Activated CD4-positive, alpha-beta T cell treated with anti-CD3 and anti-CD28 coated beads, Interleukin-2, Interleukin-6, amounts not matched to agents 100 ng/mL and 50 ng/mL, durations not matched to agents 16 hours and 8 hours (primary cell): ENCODE results near the gene PC.

Experiments used
- DNase-seq: peaks from one replicate; pipeline ENCODE4 v3.0.0-alpha.2; 2020

PC gene

GRCh38 chr11:66863428-66864125 is 94.6 kb downstream of the PC start:
- DNase-seq: no peak

DNA sequence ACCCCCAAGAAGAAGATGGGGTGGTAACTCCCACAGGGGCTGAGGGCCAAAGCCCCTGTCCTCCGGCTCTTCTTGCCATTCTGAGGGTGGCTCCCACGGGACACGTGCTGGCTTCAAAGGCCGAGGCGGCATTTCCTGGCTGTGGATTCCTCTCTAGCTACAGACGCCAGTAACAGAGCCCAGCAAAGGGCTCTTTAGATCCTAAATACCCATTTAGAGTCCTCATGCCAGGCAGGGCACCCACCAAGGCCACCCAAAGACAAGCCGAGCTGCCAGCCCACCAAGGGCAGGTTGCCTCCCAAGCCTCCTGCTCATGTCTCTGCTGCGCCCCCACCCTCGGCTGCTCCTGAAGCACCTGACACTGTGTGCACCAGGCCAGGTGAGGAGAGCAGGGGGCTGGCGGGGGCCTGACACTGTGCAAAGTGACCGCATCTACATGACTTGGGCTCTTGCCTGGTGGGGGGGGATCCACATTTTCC is 95.6 kb downstream of the PC start:
- DNase-seq: no peak

DNA sequence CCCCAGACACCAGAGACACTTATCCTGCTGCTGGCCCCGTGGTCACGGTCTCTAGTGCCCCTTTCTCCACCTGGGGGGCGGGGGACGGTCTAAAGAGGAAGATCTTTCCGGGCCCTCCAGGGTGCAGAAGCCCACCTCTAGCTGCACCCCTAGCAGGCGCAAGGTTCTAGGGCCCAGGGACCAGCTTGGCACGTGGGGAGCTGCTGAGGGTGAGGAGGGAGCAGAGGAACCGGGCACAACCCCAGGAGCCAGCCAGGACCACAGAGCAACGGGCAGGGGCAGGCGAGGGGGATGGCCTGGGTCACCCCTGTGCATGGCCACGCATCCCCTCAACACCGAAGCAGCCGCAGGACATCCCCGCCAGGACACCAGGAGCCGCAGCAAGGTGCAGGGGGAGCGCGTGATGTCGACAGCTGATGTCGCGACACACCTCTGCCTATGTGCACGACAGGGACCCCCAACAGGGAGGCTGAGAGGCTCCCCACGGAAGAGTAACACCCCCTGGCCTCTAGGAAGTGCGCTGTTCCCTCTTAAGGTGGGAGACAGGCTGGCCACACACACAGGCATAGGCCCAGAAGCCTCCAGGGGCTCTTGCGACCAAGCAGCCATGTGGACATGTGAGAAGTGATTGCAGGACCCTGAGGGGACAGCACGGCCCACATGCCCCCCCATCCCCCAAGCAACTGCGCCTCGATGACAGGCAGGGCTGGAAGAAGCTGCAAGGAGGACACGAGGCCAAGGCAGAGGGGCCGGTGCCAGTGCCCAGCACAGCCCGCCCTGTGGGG is 96.2 kb downstream of the PC start:
- no peak for DNase-seq

DNA sequence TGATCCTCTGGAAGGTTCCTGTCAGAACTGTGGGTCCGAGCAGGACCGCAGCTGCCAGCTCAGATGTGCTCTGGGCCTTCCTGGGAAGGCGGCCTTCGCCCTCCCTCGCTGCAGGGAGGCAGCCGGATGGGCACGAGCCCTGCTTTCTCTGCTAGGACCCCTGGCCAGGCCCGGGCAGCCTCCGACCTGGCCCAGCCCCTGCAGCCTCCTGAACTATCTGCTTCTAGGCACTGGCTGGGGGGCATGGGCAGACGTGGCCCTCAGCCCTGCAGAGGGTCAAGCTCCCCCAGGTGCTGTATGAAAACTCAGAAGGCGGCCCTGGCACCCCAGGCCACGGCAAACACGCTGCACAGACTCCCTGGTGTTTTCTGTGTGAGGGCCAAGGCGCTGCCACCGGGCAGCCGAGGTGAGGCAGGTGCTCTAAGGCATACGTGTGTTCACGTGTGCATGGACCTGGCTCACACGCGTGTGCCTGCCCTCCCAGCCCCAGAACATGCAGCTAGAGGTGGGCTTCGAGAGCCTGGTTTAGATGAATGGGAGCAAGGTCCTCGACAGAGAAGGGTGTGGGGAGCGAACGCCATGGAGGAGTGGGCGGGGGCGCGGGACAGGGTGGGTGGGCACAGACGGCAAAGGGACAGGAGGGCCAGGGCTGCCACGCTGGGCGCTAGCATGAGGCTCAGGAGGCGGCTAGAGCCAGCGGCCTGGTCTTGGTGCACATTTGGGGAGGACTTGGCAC is 97.0 kb downstream of the PC start:
- DNase-seq: no peak

DNA sequence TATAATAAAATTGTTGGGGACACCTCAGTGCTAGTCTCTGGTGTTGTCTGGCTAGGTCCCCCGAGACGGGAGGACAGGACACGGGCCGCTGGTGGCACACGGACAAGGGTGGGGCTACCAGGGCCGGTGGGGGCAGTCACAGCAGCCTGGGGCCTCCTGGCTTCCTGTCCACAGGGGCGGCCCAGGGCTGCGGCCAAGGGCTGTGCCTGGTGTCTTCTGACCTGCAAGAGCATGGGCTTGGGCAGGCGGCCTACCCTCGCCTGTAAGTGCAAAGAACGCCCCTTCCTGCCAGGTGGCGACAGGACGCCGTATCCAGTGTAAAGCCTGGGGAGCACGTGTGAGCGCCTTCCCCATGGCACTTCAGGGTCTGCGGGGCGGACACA is 97.7 kb downstream of the PC start:
- no peak for DNase-seq

DNA sequence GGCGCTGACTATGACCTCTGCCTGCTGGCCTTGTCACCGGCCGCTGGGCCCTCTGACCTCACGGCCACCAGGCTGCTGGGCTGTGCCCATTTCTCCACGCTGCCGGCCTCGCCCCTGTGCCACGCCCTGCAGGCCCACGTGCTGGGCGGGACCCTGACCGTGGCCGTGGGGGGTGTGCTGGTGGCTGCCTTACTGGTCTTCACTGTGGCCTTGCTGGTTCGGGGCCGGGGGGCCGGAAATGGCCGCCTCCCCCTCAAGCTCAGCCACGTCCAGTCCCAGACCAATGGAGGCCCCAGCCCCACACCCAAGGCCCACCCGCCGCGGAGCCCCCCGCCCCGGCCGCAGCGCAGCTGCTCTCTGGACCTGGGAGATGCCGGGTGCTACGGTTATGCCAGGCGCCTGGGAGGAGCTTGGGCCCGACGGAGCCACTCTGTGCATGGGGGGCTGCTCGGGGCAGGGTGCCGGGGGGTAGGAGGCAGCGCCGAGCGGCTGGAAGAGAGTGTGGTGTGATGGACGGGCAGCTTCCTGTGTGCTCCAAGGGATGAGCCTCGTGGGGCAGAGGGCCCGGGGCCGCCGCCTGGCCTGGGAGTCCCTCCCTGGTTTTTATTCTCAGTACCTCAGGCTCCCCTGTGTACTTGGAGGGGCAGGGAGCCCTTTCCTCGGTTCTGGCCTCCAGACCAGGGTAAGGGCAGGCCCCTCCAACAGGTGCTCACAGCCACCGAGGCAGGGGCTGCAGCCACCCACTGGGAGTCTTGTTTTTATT is 98.3 kb downstream of the PC start:
- no peak for DNase-seq

- DNase-seq: no peak
Observed at GRCh38 chr11:66858939-66859685, 99.1 kb downstream of the PC start.

- DNase-seq: no peak
Observed at GRCh38 chr11:66858186-66858938, 99.8 kb downstream of the PC start.

DNA sequence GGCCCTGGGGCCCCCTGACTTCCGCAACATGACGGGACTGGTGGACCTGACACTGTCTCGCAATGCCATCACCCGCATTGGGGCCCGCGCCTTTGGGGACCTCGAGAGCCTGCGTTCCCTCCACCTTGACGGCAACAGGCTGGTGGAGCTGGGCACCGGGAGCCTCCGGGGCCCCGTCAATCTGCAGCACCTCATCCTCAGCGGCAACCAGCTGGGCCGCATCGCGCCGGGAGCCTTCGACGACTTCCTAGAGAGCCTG is 100.3 kb downstream of the PC start:
- DNase-seq: no peak

DNA sequence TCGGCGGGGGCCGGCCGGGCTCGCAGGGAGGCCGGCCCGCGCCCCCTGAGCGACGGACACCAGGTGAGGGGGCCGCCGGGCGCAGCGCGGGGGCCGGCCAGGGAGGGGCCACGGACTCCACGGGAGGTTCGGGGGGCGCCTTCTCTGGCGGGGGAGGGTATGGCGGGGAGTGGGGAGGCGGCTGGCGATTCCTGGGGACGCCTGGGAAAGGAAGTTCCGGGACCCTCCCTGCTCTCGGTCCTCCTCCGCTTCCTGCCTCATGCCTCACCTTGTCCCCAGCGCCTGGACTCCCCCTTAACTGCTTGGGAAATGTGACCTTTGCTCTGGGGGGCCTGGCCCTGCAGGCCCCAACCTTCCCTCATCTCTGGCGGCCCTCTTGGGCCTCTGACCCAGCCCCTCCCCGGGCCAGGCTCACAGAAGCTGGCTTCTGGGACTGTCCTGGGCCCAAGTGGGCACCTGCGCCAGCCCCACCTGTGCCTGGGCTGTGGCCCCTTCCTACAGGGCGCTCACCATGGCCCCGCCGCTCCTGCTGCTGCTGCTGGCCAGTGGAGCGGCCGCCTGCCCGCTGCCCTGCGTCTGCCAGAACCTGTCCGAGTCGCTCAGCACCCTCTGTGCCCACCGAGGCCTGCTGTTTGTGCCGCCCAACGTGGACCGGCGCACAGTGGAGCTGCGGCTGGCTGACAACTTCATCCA is 100.8 kb downstream of the PC start:
- no peak for DNase-seq

GRCh38 chr11:66856496-66857233 is 101.5 kb downstream of the PC start, which contains the start of gene LRFN4:
Gene LRFN4, plus strand, starts transcription at chr11:66857064. Its CDS starts 681 bp downstream, at chr11:66857745.
- DNase-seq: peak; percentile 52

DNA sequence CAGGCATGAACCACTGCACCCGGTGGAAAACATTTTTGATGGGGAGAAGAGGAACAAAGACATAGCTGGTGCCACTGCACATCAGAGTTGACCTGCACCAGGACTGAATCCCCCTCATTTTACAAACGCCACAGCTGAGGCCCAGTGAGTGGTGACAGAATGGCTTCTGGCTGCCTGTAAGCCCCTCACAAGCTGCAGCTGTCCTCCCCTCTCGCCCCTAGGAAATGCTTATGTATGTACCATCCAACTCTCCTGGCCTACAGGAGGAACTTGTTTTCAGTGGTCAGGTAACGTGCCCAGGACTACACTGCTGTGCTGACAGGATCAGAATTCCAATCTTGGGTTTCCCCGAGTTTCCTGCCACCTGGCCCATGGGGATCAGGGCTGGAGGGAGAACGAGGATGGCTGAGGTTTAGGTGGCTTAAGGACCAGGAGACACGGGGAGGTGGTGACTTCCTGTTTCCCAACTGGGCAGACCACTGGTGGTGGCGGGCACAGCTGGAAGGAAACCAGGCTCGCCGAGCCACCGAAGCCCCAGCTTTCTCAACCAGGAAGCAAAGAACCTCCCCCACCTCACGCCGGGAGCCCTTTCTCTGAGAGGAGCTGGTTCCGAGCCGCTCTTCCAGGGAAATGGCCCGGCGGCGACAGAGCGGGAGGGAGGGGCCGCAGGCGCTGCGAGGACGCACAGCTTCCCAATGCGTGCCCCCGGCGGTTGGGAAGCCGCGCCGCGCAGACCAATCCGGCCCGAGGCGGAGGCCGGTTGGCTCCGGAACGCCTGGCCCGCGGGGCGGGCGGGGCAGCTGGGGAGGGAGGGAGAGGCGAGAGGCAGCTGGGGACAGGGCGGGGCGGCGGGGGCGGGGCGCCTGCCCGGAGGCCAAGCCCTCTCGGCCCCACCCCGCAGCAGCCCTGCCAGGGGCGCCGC is 102.3 kb downstream of the PC start:
- peak; percentile 96 for DNase-seq

GRCh38 chr11:66854729-66855211 is 103.4 kb downstream of the PC start:
- no peak for DNase-seq

- no peak for DNase-seq
Observed at GRCh38 chr11:66854231-66854661, 103.9 kb downstream of the PC start.

DNA sequence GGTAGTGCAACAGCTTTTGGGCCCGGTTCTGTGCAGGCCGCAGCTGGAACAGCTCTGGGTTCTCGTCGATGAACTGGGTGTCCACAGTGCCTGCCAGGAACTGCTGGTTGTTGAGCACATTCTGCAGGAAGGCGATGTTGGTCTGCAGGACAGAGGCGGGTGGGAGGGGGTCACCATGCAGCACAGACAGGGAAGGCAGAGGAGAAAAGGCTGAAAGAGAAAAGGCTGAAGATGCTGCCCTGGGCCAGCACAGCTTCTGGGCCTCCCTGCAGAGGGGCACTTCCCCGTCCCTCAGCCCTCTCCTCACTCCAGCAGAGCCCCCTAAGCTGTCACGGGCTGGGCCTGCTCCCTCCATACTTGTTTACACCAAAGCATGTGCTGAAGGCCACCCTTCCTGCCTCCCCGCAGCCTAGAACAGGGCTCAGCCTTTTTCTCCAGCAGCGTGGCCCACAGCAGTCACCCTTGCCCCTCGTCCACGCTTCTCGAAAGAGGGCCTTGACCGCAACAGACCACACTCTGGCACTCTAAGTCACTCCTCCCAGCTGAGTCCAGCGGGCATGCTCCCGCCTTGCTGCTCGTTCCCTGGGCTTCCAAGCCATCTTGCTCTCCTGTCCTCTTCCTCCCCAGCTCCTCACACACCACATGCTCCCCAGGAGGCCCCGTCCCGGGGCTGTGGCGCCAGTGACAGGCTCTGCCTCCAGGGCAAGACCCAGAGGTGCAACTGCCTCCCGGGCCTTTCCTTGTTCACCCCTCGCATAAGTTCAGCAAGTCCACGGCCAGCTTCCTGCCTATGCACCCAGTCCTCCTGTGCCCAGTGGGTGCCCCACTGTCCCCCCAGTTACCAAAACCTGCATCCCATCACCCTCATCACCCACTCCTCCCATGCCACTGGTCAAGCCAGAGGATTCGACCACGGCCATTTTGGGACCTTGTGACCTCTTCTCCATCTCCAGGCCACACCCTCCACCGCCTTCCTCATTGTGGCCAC is 104.6 kb downstream of the PC start:
- DNase-seq: no peak

DNA sequence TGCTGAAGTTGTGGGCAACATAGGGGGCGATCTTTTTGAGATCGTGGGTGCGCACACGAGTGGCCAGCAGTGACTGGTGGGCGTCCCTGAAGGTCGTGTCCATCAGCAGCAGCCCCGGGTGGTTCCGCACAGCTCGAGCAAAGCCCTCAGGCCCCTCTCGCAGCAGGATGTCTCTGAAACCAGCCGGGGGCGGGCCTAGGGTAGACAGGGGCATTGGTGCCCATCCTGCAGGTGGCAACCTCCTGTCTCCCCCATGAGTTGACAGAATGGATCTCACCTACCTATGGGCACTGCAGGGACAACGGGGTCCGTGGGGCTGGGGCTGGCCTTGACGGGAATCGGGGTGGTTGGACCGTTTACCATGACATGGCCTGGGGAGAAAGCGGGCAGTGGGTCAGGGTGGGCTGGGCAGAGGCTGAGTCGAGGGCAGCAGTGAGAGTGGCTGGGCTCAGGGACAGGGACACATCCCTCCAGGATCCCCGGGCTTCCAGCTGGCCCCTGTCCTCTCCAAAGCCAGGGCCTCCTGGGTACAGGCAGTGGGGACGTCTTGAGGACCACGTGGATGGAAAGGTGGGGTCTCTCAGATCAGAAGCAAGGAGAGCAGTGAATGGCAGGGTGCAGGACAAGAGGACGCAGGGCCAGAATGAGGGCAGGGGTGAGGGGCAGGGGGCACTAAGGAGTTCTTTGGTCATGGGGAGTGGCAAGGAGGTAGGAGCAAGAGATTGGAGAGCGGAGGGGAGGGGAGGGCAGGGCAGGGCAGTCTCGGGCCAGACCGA is 105.5 kb downstream of the PC start:
- no peak for DNase-seq
